ENCODE measurements around the gene KCNT1.

The KCNT1 gene

DNA sequence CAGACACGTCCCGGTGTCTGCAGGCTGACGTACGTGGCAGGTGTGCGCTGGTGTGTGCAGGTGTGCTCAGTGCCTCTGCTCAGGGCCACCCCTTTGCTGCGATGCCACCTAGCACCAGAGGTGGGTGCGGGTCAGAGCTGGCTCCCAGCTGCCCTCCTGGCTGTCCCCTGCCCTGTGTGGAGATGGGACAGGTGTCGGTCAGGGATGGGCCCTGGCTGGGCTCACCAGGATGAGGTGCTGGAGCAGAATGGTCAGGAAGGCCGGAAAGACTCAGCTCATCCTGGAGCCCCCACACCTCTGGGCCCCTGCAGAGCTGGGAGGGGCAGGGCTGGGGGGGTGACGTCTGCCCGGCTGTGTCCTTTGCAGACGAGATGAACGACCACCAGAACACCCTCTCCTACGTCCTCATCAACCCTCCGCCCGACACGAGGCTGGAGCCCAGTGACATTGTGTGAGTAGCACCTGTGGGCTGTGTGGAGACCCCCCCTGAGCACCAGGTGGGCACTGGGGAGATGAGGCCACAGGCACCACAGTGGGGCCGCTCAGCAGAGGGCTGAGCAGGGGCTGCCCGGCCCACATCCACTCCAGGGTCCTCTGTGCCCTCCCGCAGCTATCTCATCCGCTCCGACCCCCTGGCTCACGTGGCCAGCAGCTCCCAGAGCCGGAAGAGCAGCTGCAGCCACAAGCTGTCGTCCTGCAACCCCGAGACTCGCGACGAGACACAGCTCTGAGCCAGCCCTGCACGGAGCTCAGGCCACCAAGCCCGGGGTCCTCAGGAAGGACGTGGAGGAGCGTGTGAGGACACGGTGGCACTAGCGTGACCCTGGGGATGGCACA lies 89.7 kb downstream of the KCNT1 start:
- H3K9ac ChIP-seq (ENCODE audit: low read length) = no peak overlapping the region
- no peaks in the 10 kb centered on the region for H3K36me3 ChIP-seq (replicated peaks; ENCODE audit: low read depth, low read length)
- H3K27me3 ChIP-seq (ENCODE audit: low read depth, low read length) = no peaks in the 10 kb centered on the region
- no peak for TF ChIP-seq EZH2phosphoT487 (IDR thresholded peaks at IDR 0.05; ENCODE audit: low read depth)
- TF ChIP-seq, protein P1, sequence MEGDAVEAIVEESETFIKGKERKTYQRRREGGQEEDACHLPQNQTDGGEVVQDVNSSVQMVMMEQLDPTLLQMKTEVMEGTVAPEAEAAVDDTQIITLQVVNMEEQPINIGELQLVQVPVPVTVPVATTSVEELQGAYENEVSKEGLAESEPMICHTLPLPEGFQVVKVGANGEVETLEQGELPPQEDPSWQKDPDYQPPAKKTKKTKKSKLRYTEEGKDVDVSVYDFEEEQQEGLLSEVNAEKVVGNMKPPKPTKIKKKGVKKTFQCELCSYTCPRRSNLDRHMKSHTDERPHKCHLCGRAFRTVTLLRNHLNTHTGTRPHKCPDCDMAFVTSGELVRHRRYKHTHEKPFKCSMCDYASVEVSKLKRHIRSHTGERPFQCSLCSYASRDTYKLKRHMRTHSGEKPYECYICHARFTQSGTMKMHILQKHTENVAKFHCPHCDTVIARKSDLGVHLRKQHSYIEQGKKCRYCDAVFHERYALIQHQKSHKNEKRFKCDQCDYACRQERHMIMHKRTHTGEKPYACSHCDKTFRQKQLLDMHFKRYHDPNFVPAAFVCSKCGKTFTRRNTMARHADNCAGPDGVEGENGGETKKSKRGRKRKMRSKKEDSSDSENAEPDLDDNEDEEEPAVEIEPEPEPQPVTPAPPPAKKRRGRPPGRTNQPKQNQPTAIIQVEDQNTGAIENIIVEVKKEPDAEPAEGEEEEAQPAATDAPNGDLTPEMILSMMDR (IDR thresholded peaks at IDR 0.05; ENCODE audit: low read depth, low read length) = no peak
- no peak overlapping the region for H3K27ac ChIP-seq (ENCODE audit: low read length)
- H3K4me2 ChIP-seq (ENCODE audit: low read length) = no peak overlapping the region
- H3K79me2 ChIP-seq (ENCODE audit: low read length) = no peaks in the 10 kb centered on the region
- no peaks in the 10 kb centered on the region for H3K9me3 ChIP-seq (ENCODE audit: insufficient read depth, low read length)
- H3K4me1 ChIP-seq (ENCODE audit: low read length) = no peaks in the 10 kb centered on the region
- H2AFZ ChIP-seq (ENCODE audit: low read depth, low read length) = no peak overlapping the region
- H4K20me1 ChIP-seq (ENCODE audit: insufficient read depth, low read length) = no peaks in the 10 kb centered on the region
- H3K4me3 ChIP-seq (ENCODE audit: low read length) = no peak overlapping the region

DNA sequence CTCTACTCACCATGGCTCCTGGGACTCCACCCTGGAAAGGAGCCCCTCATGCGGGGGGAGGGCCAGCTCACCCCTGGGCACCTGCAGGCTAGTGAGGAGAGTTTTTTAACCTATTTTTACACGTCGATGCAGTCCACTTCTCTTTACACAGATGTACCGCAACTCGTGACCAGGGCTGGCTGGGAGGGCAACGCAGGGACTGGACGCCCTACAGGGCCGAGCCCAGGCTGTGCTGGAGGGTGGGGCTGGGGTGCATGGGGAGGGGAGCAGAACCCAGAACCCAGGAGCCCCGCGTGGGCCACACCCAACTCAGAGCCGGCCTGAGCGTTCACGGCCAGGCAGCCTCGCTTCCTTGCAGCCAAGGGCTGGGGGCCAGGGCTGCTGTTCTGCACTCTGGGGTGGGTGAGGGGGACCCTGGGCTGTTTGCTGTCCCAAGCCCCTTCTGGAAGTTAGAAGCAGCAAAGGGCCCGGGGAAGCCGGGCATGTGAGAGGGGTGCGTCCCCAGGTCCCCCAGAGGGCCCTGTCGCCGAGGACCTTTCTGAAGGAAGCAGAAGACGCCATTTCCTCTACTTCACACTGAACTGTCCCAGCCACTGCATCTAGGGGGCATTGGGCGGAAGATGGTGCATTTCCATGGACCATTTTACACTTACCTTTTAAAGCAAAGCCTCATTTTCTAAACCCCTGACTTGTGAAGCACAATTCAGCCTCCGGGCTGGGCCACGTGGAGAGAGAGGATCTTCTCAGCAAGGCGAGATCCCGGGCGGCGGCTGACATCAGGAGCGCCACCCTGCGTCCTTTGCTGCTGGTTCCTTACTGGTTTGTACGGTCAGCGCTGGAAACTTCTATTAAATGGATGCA lies 90.5 kb downstream of the KCNT1 start:
- Histone ChIP-seq H3K9ac (ENCODE audit: low read length) (no peak overlapping the region), H3K4me3 (ENCODE audit: low read length) (no peak overlapping the region), H2AFZ (ENCODE audit: low read depth, low read length) (no peak overlapping the region), H3K27ac (ENCODE audit: low read length) (no peak overlapping the region), H3K4me1 (ENCODE audit: low read length) (no peaks in the 10 kb centered on the region), H3K4me2 (ENCODE audit: low read length) (no peak overlapping the region), H3K79me2 (ENCODE audit: low read length) (no peaks in the 10 kb centered on the region), H3K9me3 (ENCODE audit: insufficient read depth, low read length) (no peaks in the 10 kb centered on the region), H3K36me3 (replicated peaks; ENCODE audit: low read depth, low read length) (no peaks in the 10 kb centered on the region), H3K27me3 (ENCODE audit: low read depth, low read length) (no peaks in the 10 kb centered on the region), H4K20me1 (ENCODE audit: insufficient read depth, low read length) (no peaks in the 10 kb centered on the region)
- no peak for TF ChIP-seq EZH2phosphoT487 (IDR thresholded peaks at IDR 0.05; ENCODE audit: low read depth)
- TF ChIP-seq, protein P1 (IDR thresholded peaks at IDR 0.05; ENCODE audit: low read depth, low read length) = no peak

DNA sequence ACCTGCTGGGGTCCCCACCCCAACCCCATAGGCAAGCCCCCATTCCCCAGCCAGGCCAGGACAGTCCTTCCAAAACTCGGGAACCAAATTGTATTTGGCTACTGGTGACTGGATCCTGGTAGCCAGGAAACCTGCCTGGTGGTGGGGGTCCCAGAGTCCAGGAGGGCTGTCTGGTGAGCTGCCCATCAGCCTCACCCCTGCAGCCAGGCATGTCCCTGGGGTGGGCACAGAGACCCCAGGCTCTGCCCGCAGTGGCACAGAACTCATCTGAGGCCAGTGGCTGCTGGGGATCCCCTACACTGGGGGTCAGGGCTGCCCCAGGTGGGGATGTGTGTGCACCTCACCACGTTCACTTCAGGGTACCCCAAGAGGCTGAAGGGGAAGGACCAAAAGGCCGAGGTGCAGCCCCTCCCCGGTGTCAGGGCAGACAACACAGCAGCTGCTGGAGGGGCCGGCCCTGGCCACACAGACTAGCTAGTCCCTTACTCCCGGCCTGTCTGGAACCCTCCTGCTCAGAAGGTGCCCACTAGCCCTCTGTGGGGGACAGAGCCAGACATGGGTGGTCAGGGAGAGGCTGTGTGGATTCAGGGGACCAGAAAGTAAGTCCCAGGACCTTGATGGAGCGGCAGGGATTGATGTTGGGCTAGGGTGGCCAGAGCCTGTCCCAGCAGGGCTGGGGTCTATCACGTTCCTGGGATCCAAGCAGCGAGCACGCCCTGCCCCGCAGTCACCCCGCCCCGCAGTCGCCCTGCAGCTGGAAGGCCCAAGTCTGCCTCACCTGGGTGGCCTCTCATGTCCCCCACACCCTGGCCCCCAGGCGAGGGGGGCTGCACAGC lies 91.5 kb downstream of the KCNT1 start:
- Histone ChIP-seq H3K4me1 (ENCODE audit: low read length) (no peaks in the 10 kb centered on the region), H3K27me3 (ENCODE audit: low read depth, low read length) (no peaks in the 10 kb centered on the region), H3K4me2 (ENCODE audit: low read length) (no peak overlapping the region), H3K9me3 (ENCODE audit: insufficient read depth, low read length) (no peaks in the 10 kb centered on the region), H3K79me2 (ENCODE audit: low read length) (no peaks in the 10 kb centered on the region), H3K9ac (ENCODE audit: low read length) (no peak overlapping the region), H3K36me3 (replicated peaks; ENCODE audit: low read depth, low read length) (no peaks in the 10 kb centered on the region), H2AFZ (ENCODE audit: low read depth, low read length) (no peak overlapping the region), H3K4me3 (ENCODE audit: low read length) (no peak overlapping the region), H4K20me1 (ENCODE audit: insufficient read depth, low read length) (no peaks in the 10 kb centered on the region), H3K27ac (ENCODE audit: low read length) (no peak overlapping the region)
- no peak for TF ChIP-seq EZH2phosphoT487 (IDR thresholded peaks at IDR 0.05; ENCODE audit: low read depth)
- TF ChIP-seq, protein P1 (IDR thresholded peaks at IDR 0.05; ENCODE audit: low read depth, low read length) = no peak

Data from OCI-LY3 (cell line).